OCI-LY1 (cell line): ENCODE data around the gene TUFM.
"Not testable (repeated sequence)": the region's sequence is repeated elsewhere in the genome, so short reads cannot be mapped to it uniquely, and the experiment has no call there.

ENCODE experiments used
- CTCF ChIP-seq: fragments of 200-600 bp; sonication (generic), shearing (Covaris generic); IDR thresholded peaks from 2 replicates; pipeline ENCODE4 v1.5.1; 2017; ENCODE audit warnings: mild to moderate bottlenecking, antibody characterized with exemption, low read length, moderate library complexity, mixed read lengths
- EZH2 ChIP-seq: fragments of 200-600 bp; sonication (generic), shearing (Covaris generic); IDR thresholded peaks from 2 replicates; pipeline ENCODE4 v1.8.0; 2017; ENCODE audit warnings: borderline replicate concordance, mixed run types, mild to moderate bottlenecking, antibody characterized with exemption, low read length, moderate library complexity, mixed read lengths

- peak; percentile 16; the same call in 1 of the 2 replicates for TF ChIP-seq CTCF
- TF ChIP-seq EZH2, result not testable (repeated sequence)
Observed at GRCh38 chr16:28802235-28803019, 43.7 kb downstream of the TUFM start.
